ENCODE data around the gene ROR2. TPM values are rescaled to one million over a fixed set of nuclear protein-coding genes. Genes with fewer than 3 reads are reported as not detected.

ROR2 gene
- total RNA-seq, 2 experiments from 2014 or later: not detected

GRCh38 chr9:91818225-91818585 is 131.8 kb downstream of the ROR2 start:
- H3K27ac Mint-ChIP-seq: no peak overlapping the region
- no peak for DNase-seq
- TF ChIP-seq CTCF (IDR thresholded peaks at IDR 0.05): no peak
- no peak overlapping the region for H3K4me3 ChIP-seq (ENCODE audit: low read length)
- H3K4me1 Mint-ChIP-seq (ENCODE audit: low read depth): no peaks in the 10 kb centered on the region
- intact Hi-C loops (cut with DNase I, micrococcal nuclease): no loop called here
- ChIA-PET POLR2A (no interaction called here), CTCF (no interaction called here)
- H3K27ac ChIP-seq (ENCODE audit: low read depth in 1 of 2, low read length in 2 of 2): no peak overlapping the region
- no peak for ATAC-seq (ENCODE audit: poor library complexity)
- no peaks in the 10 kb centered on the region for H3K9me3 Mint-ChIP-seq
- H3K27me3 Mint-ChIP-seq: no peaks in the 10 kb centered on the region
- no peaks in the 10 kb centered on the region for H3K4me1 ChIP-seq (ENCODE audit: insufficient read depth, low read length)
- H3K9me3 ChIP-seq (ENCODE audit: control insufficient read depth in 1 of 2, insufficient read depth in 1 of 2, low read length in 2 of 2): no peaks in the 10 kb centered on the region
- no peaks in the 10 kb centered on the region for H3K36me3 Mint-ChIP-seq (ENCODE audit: low read depth)
- H3K4me3 Mint-ChIP-seq: no peak overlapping the region
- peaks cover 0 to 3% of the 10 kb centered on the region in 2 experiments for H3K27me3 ChIP-seq (ENCODE audit: control insufficient read depth in 1 of 2, insufficient read depth in 2 of 2, low read length in 2 of 2)
- H3K36me3 ChIP-seq (ENCODE audit: insufficient read depth, low read length): no peaks in the 10 kb centered on the region

- H3K4me3 Mint-ChIP-seq: no peak overlapping the region
- H3K27me3 Mint-ChIP-seq: no peaks in the 10 kb centered on the region
- no peak for ATAC-seq (ENCODE audit: poor library complexity)
- no peak for DNase-seq
- H3K4me1 ChIP-seq (ENCODE audit: insufficient read depth, low read length): no peaks in the 10 kb centered on the region
- H3K36me3 ChIP-seq (ENCODE audit: insufficient read depth, low read length): no peaks in the 10 kb centered on the region
- intact Hi-C loops (cut with DNase I, micrococcal nuclease): no loop called here
- no peak for TF ChIP-seq CTCF (IDR thresholded peaks at IDR 0.05)
- H3K9me3 ChIP-seq (ENCODE audit: control insufficient read depth in 1 of 2, insufficient read depth in 1 of 2, low read length in 2 of 2): no peaks in the 10 kb centered on the region
- no peaks in the 10 kb centered on the region for H3K9me3 Mint-ChIP-seq
- ChIA-PET CTCF (no interaction called here), POLR2A (no interaction called here)
- H3K27ac Mint-ChIP-seq: no peak overlapping the region
- no peaks in the 10 kb centered on the region for H3K36me3 Mint-ChIP-seq (ENCODE audit: low read depth)
- no peak overlapping the region for H3K4me3 ChIP-seq (ENCODE audit: low read length)
- no peak overlapping the region for H3K27ac ChIP-seq (ENCODE audit: low read depth in 1 of 2, low read length in 2 of 2)
- H3K4me1 Mint-ChIP-seq (ENCODE audit: low read depth): no peaks in the 10 kb centered on the region
- H3K27me3 ChIP-seq (ENCODE audit: control insufficient read depth in 1 of 2, insufficient read depth in 2 of 2, low read length in 2 of 2): peaks cover 0 to 3% of the 10 kb centered on the region in 2 experiments
Measured at GRCh38 chr9:91817493-91818224, 132.4 kb downstream of the ROR2 start.

DNA sequence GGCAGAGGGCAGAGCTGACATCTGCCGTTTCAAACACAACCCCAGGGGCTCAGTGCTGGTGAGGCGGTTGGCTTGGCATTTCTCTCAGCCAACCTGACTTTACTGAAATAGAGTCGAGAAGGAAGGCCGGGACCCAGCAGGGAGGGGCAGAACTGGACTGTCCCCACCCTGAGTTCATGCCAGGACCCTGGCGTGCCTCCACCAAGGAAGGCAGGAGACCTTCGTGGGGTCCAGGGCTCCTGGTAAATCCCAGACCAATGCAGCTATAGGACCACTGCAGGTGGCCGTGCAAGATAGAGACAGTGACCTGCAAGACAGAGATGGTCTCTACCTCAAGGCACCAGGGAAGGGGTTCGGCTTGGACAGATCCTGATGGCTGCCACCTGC is 132.9 kb downstream of the ROR2 start:
- POLR2A ChIA-PET: no interaction called here
- intact Hi-C loops (cut with DNase I, micrococcal nuclease): no loop called here
- TF ChIP-seq CTCF (IDR thresholded peaks at IDR 0.05): no peak
- DNase-seq: no peak
- Mint-ChIP-seq H3K27me3 (no peaks in the 10 kb centered on the region), H3K9me3 (no peaks in the 10 kb centered on the region), H3K4me3 (no peak overlapping the region), H3K36me3 (ENCODE audit: low read depth) (no peaks in the 10 kb centered on the region), H3K4me1 (ENCODE audit: low read depth) (no peaks in the 10 kb centered on the region), H3K27ac (no peak overlapping the region)
- H3K36me3 ChIP-seq (ENCODE audit: insufficient read depth, low read length): no peaks in the 10 kb centered on the region
- no peak for ATAC-seq (ENCODE audit: poor library complexity)
- CTCF ChIA-PET: no interaction called here
- H3K4me1 ChIP-seq (ENCODE audit: insufficient read depth, low read length): no peaks in the 10 kb centered on the region
- no peaks in the 10 kb centered on the region for H3K9me3 ChIP-seq (ENCODE audit: control insufficient read depth in 1 of 2, insufficient read depth in 1 of 2, low read length in 2 of 2)
- no peak overlapping the region for H3K4me3 ChIP-seq (ENCODE audit: low read length)
- peaks cover 0 to 3% of the 10 kb centered on the region in 2 experiments for H3K27me3 ChIP-seq (ENCODE audit: control insufficient read depth in 1 of 2, insufficient read depth in 2 of 2, low read length in 2 of 2)
- H3K27ac ChIP-seq (ENCODE audit: low read depth in 1 of 2, low read length in 2 of 2): no peak overlapping the region

Measured in CD4-positive, alpha-beta T cell (primary cell).